Measurements from ENCODE around the gene UTP25.

GRCh38 chr1:209820986-209821385 is 6.8 kb upstream of the UTP25 start:
- TF ChIP-seq POLR2A (IDR thresholded peaks at IDR 0.05) (no peak), CTCF (IDR thresholded peaks at IDR 0.05) (no peak)
